Mesenteric fat pad (tissue), 1 donor: ENCODE data around the gene GBX2. TPM values are rescaled to one million over a fixed set of nuclear protein-coding genes. Genes with fewer than 3 reads are reported as not detected.
"Not testable (repeated sequence)": the region's sequence is repeated elsewhere in the genome, so short reads cannot be mapped to it uniquely, and the experiment has no call there.

ENCODE experiments used
- DNase-seq: peaks from one replicate; pipeline ENCODE4 v3.0.0-alpha.2; 2020; ENCODE audit warnings: low spot score
- total RNA-seq: library from RNA; stranded (reverse); fragmentation: NEBNext Ultra II Directional; extraction: Animal tissue kit (Norgen Biotek cat#: 25700); gene quantifications from one replicate; pipeline ENCODE4 v1.2.1, GENCODE V29; 2021
- donor health status: DM: yes; HTN: yes; CAD: no.

GBX2 gene
- total RNA-seq, 1 donor from 2014 or later, result not detected

- peak; percentile 30 for DNase-seq
These were observed 10.2 kb downstream of the GBX2 start for GRCh38 chr2:236157815-236158498.

GRCh38 chr2:236157366-236157765 lies 10.8 kb downstream of the GBX2 start:
- peak; percentile 1 for DNase-seq

DNA sequence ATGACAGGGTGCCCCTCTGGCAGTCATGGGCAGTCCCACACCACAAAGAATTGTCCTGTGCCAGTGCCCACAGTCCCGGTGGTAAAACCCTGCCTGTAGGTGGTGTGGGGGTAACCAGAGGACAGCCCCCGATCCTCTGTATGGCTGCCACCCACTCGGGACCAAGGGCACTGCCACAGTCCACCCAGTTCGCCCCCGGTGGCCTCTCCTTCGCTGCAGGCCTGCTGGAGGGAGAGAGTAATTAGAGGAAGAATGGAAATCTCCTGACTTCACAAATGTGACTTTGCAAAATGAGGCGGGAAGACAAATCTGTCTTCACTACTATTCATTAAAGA lies 11.4 kb downstream of the GBX2 start:
- no peak for DNase-seq

DNA sequence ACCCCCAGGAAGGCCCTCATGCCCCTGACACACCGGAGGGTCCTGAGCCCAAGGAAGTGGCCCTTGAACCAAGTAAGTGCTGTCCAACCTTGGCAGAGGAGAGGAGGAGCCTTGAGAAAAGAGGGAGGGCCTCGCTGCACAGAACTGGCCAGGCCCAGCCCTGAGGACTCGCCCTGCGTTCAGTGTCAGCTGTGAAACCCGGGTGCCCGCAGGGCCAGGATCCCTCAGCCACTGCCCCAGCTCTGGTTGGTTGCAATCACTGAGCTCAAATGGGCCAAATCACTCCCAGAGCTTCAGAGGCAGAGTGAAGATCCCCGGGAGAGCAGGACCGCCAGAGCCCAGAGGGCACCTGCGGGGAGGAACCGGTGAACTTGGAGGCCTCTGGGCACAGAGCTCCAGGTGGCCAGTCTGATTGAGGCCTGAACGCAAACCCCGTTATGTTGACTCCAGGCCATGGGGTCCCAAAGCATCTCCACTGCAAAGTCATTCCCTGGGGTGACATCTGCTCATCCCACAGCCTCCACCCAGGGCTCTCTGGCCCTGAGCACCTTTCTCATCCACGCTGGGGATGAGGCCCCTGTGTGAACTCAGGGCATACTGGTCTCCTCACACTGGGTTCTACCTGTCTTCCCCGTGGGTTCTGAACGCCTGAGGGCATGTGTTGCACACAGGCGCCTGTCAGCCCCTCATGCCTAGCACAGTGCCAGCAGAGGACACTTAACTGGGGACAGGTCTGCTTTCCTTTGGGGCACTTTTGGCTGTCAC lies 11.9 kb downstream of the GBX2 start:
- DNase-seq, result no peak

DNA sequence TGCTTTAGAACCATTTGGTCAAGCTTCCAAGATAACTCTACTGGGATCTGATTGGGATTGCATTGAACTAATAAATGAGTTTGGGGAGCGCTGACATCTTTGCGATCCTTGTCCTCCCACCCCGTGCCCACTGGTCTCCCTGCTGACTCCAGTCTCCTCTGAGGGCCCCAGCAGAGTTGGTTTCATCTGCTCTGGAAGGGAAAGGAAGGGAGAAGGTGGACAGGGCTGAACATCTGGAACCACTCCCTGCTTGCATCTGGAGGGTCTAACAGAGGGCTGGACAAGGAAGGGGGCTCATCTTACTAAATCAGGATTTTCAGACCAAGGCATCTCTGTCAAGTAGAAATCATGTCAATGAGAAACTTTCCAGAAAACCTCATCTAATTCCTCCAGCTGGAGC lies 12.8 kb downstream of the GBX2 start:
- no peak for DNase-seq

DNA sequence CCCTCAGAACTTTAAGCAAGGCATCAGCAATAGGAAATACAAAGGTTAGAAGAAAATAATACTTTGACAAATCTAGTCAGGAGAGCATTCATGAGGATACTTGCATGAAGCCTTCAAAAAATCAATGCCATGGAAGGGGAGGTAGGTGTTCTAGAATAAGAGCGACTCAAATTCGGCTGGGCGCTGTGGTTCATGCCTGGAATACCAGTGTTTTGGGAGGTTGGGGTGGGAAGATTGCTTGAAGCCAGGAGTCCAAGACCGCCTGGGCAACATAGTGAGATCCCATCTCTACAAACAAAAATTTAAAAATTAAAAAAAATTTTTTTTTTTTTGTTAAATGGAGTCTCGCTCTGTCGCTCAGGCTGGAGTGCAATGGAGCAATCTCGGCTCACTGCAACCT lies 21.8 kb downstream of the GBX2 start:
- DNase-seq, result peak; percentile 64

DNA sequence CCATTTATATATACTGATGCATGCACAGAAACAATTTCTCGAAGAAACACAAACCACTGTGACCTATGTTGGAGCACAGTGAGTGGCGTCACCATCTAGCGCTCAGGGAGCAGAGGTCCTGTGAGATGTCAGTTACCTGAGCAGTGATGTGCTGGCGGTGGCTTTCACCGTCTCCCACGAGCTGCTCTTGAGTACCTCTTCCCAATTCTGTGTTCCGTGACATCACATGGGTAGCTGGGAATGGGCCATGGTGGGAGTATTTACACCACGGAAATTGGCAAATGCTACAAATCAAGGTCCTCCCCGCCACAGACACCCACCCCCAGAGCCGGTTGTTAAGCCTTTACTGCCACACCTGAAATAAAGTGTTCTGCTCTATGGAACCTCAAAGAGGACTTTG lies 24.4 kb downstream of the GBX2 start:
- peak; percentile 67 for DNase-seq

GRCh38 chr2:236141616-236142015 lies 26.6 kb downstream of the GBX2 start:
- not testable (repeated sequence) for DNase-seq

GRCh38 chr2:236137066-236137465 lies 31.1 kb downstream of the GBX2 start:
- DNase-seq, result no peak

DNA sequence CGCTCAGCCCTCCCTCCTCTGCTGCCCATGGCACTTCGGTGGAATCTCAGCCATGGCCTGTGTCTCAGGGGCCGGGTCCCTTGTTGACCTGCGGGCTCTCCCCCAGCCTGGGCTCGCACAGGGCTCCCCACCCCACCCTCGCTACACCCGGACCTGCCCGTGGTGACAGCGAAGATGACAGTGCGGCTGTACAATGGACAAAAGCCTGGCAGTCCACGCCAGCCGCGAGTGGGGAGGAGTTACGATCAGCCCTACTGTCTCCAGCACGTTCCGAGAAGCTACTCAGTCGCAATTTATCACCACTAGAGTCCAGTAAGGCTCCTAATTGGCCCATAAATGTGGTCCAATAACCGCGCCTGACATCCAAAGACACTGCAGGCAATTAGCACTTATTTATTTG lies 31.6 kb downstream of the GBX2 start:
- DNase-seq, result no peak

- no peak for DNase-seq
These were observed 34.7 kb downstream of the GBX2 start for GRCh38 chr2:236133410-236134012.

GRCh38 chr2:236131073-236131692 lies 37.0 kb downstream of the GBX2 start:
- DNase-seq, result peak; percentile 69

DNA sequence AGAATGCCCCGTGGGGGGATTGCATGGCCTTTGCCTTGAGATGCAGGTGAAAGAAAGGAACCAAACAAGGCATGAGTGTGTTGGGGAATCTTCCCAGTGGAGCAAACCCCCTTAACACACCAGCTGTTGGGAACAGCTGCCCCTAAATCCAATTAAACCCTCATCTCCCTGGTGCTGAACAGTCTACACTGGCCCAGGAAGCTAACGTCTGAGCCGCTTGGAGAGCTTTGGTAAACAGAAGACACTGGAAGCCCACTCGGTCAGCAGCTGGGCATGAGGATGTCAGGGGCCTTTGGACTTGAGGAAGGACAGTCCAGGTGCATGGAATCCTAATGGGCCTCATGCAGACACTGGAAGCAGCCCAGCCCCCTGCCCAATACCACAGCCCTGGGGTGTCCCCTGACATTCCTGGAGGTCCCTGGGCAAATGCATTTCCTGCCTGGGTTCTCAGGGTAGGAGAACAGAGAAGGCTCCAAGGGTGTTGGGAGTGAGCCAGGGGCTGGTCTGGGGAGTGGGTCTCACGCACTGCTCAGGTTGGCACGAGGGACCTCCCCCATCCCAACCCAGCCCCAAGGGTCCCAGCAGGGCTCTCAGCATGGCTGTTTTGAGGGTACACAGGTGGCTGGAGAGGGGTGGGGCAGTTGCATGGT lies 37.7 kb downstream of the GBX2 start:
- peak; percentile 68 for DNase-seq

DNA sequence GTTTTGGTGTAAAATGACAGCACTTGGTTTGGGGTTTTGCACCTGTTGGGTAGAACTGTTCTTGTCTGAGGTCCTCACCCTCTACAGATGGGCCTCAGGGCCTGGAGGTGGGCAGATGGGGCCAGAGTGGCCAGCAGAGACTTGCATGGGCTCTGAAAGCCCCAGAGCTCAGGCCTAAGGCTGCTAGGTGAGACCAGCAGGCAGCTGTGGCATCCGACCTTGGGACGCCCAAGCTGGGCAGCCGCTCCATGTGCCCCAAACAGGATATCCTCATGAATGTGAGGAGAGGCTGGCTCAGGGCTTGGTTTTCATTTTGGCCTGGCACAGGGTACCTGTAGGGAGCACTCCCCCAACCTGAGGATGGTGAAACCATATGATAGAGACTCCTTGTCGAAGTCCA lies 38.3 kb downstream of the GBX2 start:
- peak; percentile 75 for DNase-seq

- DNase-seq, result no peak
These were observed 39.9 kb downstream of the GBX2 start for GRCh38 chr2:236128321-236128720.

DNA sequence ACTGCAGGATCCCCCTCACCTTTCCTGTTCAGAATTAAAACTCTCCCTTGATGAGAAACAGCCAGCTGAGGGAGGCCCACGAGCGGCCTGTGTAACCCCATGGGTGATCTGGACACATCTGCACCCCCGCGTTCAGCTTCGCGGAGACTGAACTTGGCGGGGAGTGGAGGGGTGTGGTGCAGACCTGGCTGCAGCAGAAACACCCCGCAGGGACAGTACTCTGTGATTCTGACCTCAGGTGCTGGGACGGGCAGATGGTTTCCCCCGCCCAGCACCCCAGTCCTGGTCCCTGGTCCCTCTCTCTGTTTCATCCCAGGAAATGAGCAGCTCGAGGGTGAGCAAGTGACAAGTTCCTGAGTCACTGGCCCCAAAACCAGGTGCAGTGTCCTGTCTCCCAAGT lies 41.2 kb downstream of the GBX2 start:
- no peak for DNase-seq

DNA sequence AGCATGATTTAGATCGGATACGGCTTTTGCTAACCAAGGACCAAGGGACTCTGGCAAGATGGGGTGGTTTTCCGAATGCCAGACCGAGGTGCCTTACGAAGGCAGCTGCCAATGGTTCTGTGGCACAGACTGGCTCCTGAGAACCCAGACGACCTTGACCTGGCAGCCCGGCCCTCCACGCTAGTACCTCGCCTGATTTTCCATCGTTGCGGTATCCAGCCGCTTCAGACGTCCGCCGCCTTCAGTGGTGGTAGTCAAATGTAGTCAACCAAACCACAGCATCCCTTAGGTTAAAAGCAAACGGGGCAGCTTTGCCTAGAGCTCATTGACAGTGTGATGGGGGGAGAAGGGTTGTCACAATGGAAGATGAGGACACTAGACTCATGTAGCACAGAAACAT lies 42.6 kb downstream of the GBX2 start:
- DNase-seq, result no peak

DNA sequence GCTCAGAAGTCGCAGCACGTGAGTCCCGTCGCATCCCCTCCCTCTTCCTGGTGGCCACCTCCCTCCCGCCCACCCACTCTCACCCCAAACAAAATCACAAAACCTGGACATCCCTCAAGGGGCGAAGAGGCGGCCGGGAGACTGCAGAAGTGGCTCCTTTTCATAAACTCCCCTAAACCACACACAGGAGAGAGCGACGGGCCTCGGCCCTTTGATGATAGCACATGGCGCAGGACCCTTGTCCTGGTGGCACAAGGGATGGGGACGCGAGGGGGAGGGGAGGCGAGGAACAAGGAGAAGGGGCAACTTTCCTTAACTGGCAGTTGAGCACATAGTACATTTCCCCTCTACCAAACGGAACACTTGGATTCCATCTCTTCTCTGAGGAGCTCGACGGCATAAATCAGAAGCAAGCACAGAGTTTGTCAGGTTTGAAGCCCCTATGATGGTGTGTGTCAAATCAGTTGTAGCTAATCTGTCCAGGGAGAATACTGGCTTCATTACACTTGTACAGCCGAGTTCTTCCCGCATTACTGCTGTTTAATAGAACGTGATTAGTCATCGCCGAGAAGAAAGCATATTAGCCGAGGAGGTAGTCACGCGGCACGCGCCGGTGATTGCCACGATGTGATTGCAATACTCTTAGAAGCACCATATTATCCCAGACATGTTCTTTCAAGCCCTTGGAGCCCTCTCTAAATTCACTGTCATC lies 43.8 kb downstream of the GBX2 start:
- DNase-seq, result no peak

DNA sequence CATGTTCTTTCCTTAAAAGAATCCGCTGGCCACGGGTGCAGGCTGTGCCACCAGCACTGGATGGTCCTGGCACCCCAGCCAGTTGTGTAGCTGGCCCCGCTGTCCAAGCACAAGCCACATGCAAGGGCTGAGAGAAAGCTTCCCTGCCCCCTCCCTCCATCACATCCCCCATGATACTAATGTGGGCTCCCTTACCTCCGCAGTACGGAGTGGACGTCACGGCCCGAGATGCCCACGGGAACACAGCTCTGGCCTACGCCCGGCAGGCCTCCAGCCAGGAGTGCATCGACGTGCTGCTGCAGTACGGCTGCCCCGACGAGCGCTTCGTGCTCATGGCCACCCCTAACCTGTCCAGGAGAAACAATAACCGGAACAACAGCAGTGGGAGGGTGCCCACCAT lies 44.5 kb downstream of the GBX2 start:
- DNase-seq, result no peak

- DNase-seq, result no peak
These were observed 46.0 kb downstream of the GBX2 start for GRCh38 chr2:236122236-236122635.

DNA sequence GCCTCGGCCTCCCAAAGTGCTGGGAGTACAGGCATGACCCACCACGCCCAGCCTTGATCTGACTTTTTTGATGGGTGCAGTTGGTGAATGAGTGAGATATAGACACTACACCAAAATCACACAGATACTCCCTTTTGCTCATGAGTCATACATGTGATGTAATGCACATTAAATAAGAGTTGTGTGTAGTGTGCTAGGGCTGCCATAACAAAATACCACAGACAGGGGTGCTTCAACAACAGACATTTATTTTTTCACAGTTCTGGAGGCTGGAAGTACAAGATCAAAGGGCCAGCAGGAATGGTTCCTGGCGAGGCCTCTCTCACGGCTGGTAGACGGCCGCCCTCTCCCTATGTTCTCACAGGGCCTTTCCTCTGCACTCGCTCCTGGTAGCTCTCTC lies 46.6 kb downstream of the GBX2 start:
- DNase-seq, result no peak
